ENCODE data around the gene MLLT3. TPM values are rescaled to one million over a fixed set of nuclear protein-coding genes. Genes with fewer than 3 reads are reported as not detected.

Gene MLLT3
- total RNA-seq, 1 experiment from 2014 or later = 24.4 TPM

- Mint-ChIP-seq H3K36me3 (ENCODE audit: insufficient read depth, unreplicated experiment) (peaks cover 4% of the 10 kb centered on the region), H3K9me3 (ENCODE audit: unreplicated experiment) (no peaks in the 10 kb centered on the region), H3K27me3 (ENCODE audit: insufficient read depth, unreplicated experiment) (no peaks in the 10 kb centered on the region), H3K4me1 (ENCODE audit: low read depth, unreplicated experiment) (no peaks in the 10 kb centered on the region), H3K4me3 (ENCODE audit: unreplicated experiment) (no peak overlapping the region), H3K27ac (ENCODE audit: unreplicated experiment) (no peak overlapping the region)
- no peak for TF ChIP-seq CTCF (IDR thresholded peaks at IDR 0.05; ENCODE audit: insufficient read depth in 1 of 2, low read depth in 1 of 2, low read length in 1 of 2, severe bottlenecking in 1 of 2, unreplicated experiment in 1 of 2)
- Histone ChIP-seq H3K9me3 (no peaks in the 10 kb centered on the region), H3K27me3 (replicated peaks; ENCODE audit: control insufficient read depth, insufficient read depth, low read length) (no peaks in the 10 kb centered on the region), H3K4me1 (no peaks in the 10 kb centered on the region), H3K4me3 (ENCODE audit: low read depth, low read length) (no peak overlapping the region), H3K36me3 (ENCODE audit: control insufficient read depth, insufficient read depth, low read length) (no peaks in the 10 kb centered on the region)
- CTCF ChIA-PET = no interaction called here
- POLR2A ChIA-PET = no interaction called here
- BruUV-seq (replicated peaks) = no TSS peak
- intact Hi-C loops (cut with micrococcal nuclease; ENCODE audit: unreplicated experiment) = no loop called here
- no peak for DNase-seq
Observed at GRCh38 chr9:20466328-20467008, 155.8 kb downstream of the MLLT3 start.

- POLR2A ChIA-PET = interaction anchor here (0.6 kb wide), 1 partner anchor 1039 kb away, joined by 3 read pairs; no protein-coding TSS in a partner anchor
- DNase-seq = no peak
- H3K9me3 ChIP-seq = no peaks in the 10 kb centered on the region
- CTCF ChIA-PET = no interaction called here
- BruUV-seq (replicated peaks) = no TSS peak
- H3K4me1 ChIP-seq = no peaks in the 10 kb centered on the region
- H3K27me3 ChIP-seq (replicated peaks; ENCODE audit: control insufficient read depth, insufficient read depth, low read length) = no peaks in the 10 kb centered on the region
- Mint-ChIP-seq H3K27ac (ENCODE audit: unreplicated experiment) (no peak overlapping the region), H3K36me3 (ENCODE audit: insufficient read depth, unreplicated experiment) (peaks cover 4% of the 10 kb centered on the region), H3K9me3 (ENCODE audit: unreplicated experiment) (no peaks in the 10 kb centered on the region), H3K4me1 (ENCODE audit: low read depth, unreplicated experiment) (no peaks in the 10 kb centered on the region), H3K4me3 (ENCODE audit: unreplicated experiment) (no peak overlapping the region), H3K27me3 (ENCODE audit: insufficient read depth, unreplicated experiment) (no peaks in the 10 kb centered on the region)
- H3K36me3 ChIP-seq (ENCODE audit: control insufficient read depth, insufficient read depth, low read length) = no peaks in the 10 kb centered on the region
- no peak for TF ChIP-seq CTCF (IDR thresholded peaks at IDR 0.05; ENCODE audit: insufficient read depth in 1 of 2, low read depth in 1 of 2, low read length in 1 of 2, severe bottlenecking in 1 of 2, unreplicated experiment in 1 of 2)
- intact Hi-C loops (cut with micrococcal nuclease; ENCODE audit: unreplicated experiment) = no loop called here
- H3K4me3 ChIP-seq (ENCODE audit: low read depth, low read length) = no peak overlapping the region
Observed at GRCh38 chr9:20464242-20464641, 158.1 kb downstream of the MLLT3 start.

DNA sequence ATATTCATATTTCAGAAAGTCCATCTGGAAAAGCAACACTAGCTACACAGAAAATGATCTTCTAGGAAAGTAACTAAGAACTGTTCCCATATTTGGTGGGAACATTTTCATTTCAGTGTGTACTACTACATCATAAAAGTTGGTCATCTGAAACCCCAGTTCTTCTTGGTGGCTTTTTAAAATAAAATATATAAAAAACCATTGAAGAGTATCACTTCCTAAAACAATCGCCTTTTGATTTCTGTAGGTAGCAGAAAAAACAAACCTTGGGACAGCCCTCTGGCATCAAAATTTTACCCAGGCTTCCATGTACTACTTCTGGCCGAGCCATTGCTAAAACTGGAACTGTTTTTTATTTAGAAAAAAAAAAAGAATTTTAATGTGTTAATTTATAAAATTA, 158.5 kb downstream of the MLLT3 start:
- no peaks in the 10 kb centered on the region for H3K4me1 ChIP-seq
- no peak for DNase-seq
- Mint-ChIP-seq H3K9me3 (ENCODE audit: unreplicated experiment) (no peaks in the 10 kb centered on the region), H3K36me3 (ENCODE audit: insufficient read depth, unreplicated experiment) (peaks cover 4% of the 10 kb centered on the region), H3K4me1 (ENCODE audit: low read depth, unreplicated experiment) (no peaks in the 10 kb centered on the region), H3K27me3 (ENCODE audit: insufficient read depth, unreplicated experiment) (no peaks in the 10 kb centered on the region), H3K27ac (ENCODE audit: unreplicated experiment) (no peak overlapping the region), H3K4me3 (ENCODE audit: unreplicated experiment) (no peak overlapping the region)
- CTCF ChIA-PET = no interaction called here
- POLR2A ChIA-PET = interaction anchor here (0.6 kb wide), 1 partner anchor 1040 kb away, joined by 3 read pairs; no protein-coding TSS in a partner anchor
- H3K27me3 ChIP-seq (replicated peaks; ENCODE audit: control insufficient read depth, insufficient read depth, low read length) = no peaks in the 10 kb centered on the region
- TF ChIP-seq CTCF (IDR thresholded peaks at IDR 0.05; ENCODE audit: insufficient read depth in 1 of 2, low read depth in 1 of 2, low read length in 1 of 2, severe bottlenecking in 1 of 2, unreplicated experiment in 1 of 2) = no peak
- intact Hi-C loops (cut with micrococcal nuclease; ENCODE audit: unreplicated experiment) = no loop called here
- BruUV-seq (replicated peaks) = no TSS peak
- H3K4me3 ChIP-seq (ENCODE audit: low read depth, low read length) = no peak overlapping the region
- no peaks in the 10 kb centered on the region for H3K9me3 ChIP-seq
- no peaks in the 10 kb centered on the region for H3K36me3 ChIP-seq (ENCODE audit: control insufficient read depth, insufficient read depth, low read length)

All from Caco-2 (cell line).